K562 (cell line): ENCODE data around the gene NACC1. TPM values are rescaled to one million over a fixed set of nuclear protein-coding genes. Genes with fewer than 3 reads are reported as not detected.
A peak's percentile ranks its signal among the peaks of the same experiment; 100 is the strongest.

Experiments used
- CAMTA2 ChIP-seq: fragments of 250-450 bp; sonication (Bioruptor Pico); conservative IDR thresholded peaks from 2 replicates; pipeline ENCODE4 v1.5.1; 2022
- CBFA2T2 ChIP-seq: fragments of 450-650 bp; conservative IDR thresholded peaks from 2 replicates; pipeline ENCODE4 v1.6.1; 2017; ENCODE audit warnings: mild to moderate bottlenecking
- CBX1 ChIP-seq: sonication (generic); IDR thresholded peaks from 2 replicates; pipeline ENCODE4 v1.6.1; 2016; ENCODE audit warnings: antibody characterized with exemption, low read depth, mild to moderate bottlenecking
- ETV1 ChIP-seq: fragments of 450-650 bp; conservative IDR thresholded peaks from 2 replicates; pipeline ENCODE4 v1.6.1; 2016; ENCODE audit warnings: missing genetic modification characterization, control low read depth, low read depth, missing compliant biosample characterization
- GATA2 ChIP-seq: sonication (generic); formaldehyde crosslinking; IDR thresholded peaks from 2 replicates; pipeline ENCODE4 v1.4.0; 2020; ENCODE audit warnings: mild to moderate bottlenecking, missing genetic modification reagents
- IFI16 ChIP-seq: fragments of 250-450 bp; sonication (Bioruptor Pico); IDR thresholded peaks from 2 replicates; pipeline ENCODE4 v2.1.2; 2022; ENCODE audit warnings: mild to moderate bottlenecking, inconsistent platforms
- RBM39 ChIP-seq: fragments of 200-400 bp; formaldehyde crosslinking; optimal IDR thresholded peaks from 2 replicates; pipeline ENCODE3; 2018; ENCODE audit warnings: low read depth, low read length
- TCF7L2 ChIP-seq: fragments of 150-350 bp; IDR thresholded peaks from 2 replicates; pipeline ENCODE4 v1.6.1; 2016; ENCODE audit warnings: low read depth, mild to moderate bottlenecking, low read length, moderate library complexity
- THRAP3 ChIP-seq: fragments of 450-650 bp; IDR thresholded peaks from 2 replicates; pipeline ENCODE4 v1.6.1; 2016; ENCODE audit warnings: mild to moderate bottlenecking, inconsistent platforms, borderline replicate concordance
- ZBTB17 ChIP-seq: fragments of 450-650 bp; formaldehyde crosslinking; IDR thresholded peaks from 2 replicates; pipeline ENCODE4 v1.4.0; 2020; ENCODE audit warnings: mild to moderate bottlenecking
- ZNF253 ChIP-seq: fragments of 250-450 bp; sonication (Bioruptor Pico); conservative IDR thresholded peaks from 2 replicates; pipeline ENCODE4 v1.6.1; 2021; ENCODE audit warnings: mild to moderate bottlenecking
- polyA plus RNA-seq, 8 experiments: library from polyadenylated mRNA; depleted of rRNA in 4 of 8; stranded (reverse) in 5 of 8; unstranded in 3 of 8; fragments of >200 nt; fragmentation: Nextera tagmentation in 2 of 8; fragmentation: Illumina TruSeq in 1 of 8; extraction: Ambion mirVana in 2 of 8; extraction: Trizol in 1 of 8; gene quantifications; 2 replicates each; pipeline versions ENCODE4 v1.2.1 to v1.2.3, GENCODE V29; 2011 to 2014; ENCODE audit warnings: inconsistent platforms in 1 of 8, missing spikeins in 1 of 8
- total RNA-seq, 7 experiments: library from RNA; depleted of rRNA in 6 of 7; stranded (reverse); fragments of >200 nt in 6 of 7; fragmentation: Illumina TruSeq in 2 of 7; extraction: Trizol in 2 of 7; gene quantifications; 2 replicates each; pipeline versions ENCODE4 v1.2.1 to v1.2.3, GENCODE V29; 2011 to 2021; ENCODE audit warnings: low replicate concordance in 1 of 7
- TF ChIP-seq, protein P1 (sequence below): fragments of 250-450 bp; sonication (Bioruptor Pico); IDR thresholded peaks from 2 replicates; pipeline ENCODE4 v1.8.0; 2022; ENCODE audit warnings: inconsistent platforms, mild to moderate bottlenecking, moderate library complexity, borderline replicate concordance
- TF ChIP-seq, protein P2 (sequence below): fragments of 450-650 bp; formaldehyde crosslinking; IDR thresholded peaks from 2 replicates; pipeline ENCODE4 v1.4.0; 2020; ENCODE audit warnings: mild to moderate bottlenecking, moderate library complexity
- TF ChIP-seq, protein P3 (sequence below): fragments of 250-450 bp; sonication (Bioruptor Pico); IDR thresholded peaks from 2 replicates; pipeline ENCODE4 v1.5.0; 2020; ENCODE audit warnings: mild to moderate bottlenecking
- TF ChIP-seq, protein P4 (sequence below): IDR thresholded peaks from 2 replicates; pipeline ENCODE4 v1.6.1; 2011; ENCODE audit not compliant: insufficient read length; ENCODE audit errors: extremely low read depth
- TF ChIP-seq, protein P5 (sequence below): fragments of 450-650 bp; formaldehyde crosslinking; IDR thresholded peaks from 2 replicates; pipeline ENCODE4 v1.4.0; 2020; ENCODE audit warnings: mild to moderate bottlenecking, moderate library complexity
- TF ChIP-seq, protein P6 (sequence below), 3 experiments: fragments of 200-800 bp in 1 of 3; sonication (Bioruptor generic) in 1 of 3; sonication (generic) in 1 of 3; formaldehyde crosslinking in 1 of 3; IDR thresholded peaks; 2 replicates each; pipeline versions ENCODE4 v1.6.1 to v1.8.0; 2016 to 2022; ENCODE audit warnings: mild to moderate bottlenecking in 2 of 3, missing compliant biosample characterization in 2 of 3, missing genetic modification characterization in 2 of 3, missing genetic modification reagents in 1 of 3

The NACC1 gene
- total and polyA plus RNA-seq, 9 of the 15 experiments (the other 6 are each of a cell fraction or from before 2014, with no cell fraction given), result 0.04 to 96.6 (median 25.8) TPM

DNA sequence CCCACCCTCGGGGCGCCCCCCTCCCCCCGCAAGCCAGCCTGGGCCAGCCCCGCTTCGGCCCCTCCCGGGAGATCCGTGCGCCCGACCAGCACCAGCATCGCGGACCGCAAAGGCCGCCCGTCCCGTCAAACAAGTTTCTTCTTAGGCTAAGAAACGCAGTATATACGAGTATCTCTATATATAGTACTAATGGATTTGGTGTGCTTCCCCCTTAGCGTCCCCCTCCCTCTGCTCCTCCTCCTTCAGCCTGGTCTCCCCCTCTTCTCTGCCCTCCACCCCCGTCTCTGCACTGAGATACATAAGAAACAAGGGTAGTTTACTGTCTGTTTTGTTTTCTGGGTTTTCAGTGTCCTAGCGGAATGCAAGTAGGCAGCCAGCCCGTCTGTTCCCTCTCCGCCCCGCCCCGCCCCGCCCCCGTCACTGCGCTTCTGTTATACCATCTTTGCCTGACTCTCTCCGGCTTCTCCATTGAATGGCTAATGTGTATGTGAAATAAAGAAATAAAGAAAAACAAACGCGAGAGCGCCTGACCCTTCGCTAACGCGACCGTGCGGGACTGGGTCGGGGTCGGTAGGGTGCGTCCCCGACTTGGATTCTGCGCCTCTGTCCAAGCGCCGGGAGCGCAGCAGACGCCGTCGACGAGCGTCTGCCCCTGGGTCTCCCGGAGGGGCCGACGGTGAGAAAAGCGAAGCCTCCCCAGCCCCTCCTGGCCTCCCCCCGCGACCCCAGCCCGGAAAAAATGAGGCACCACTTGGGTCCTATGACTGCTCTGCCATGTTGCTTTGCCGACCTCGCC is 19.6 kb upstream of the NACC1 start (continued):
- TF ChIP-seq CBFA2T2 (no peak), IFI16 (no peak), CAMTA2 (no peak), TCF7L2 (no peak), ZNF253 (no peak), GATA2 (no peak), RBM39 (no peak), ZBTB17 (CRISPR knock-in tag) (no peak; the same call in 1 of the 2 replicates), ETV1 (tag) (no peak), THRAP3 (no peak), CBX1 (no peak; the same call in 1 of the 2 replicates)
- TF ChIP-seq, protein P1, sequence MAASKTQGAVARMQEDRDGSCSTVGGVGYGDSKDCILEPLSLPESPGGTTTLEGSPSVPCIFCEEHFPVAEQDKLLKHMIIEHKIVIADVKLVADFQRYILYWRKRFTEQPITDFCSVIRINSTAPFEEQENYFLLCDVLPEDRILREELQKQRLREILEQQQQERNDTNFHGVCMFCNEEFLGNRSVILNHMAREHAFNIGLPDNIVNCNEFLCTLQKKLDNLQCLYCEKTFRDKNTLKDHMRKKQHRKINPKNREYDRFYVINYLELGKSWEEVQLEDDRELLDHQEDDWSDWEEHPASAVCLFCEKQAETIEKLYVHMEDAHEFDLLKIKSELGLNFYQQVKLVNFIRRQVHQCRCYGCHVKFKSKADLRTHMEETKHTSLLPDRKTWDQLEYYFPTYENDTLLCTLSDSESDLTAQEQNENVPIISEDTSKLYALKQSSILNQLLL (CRISPR knock-in tag), result no peak
- TF ChIP-seq, protein P2, sequence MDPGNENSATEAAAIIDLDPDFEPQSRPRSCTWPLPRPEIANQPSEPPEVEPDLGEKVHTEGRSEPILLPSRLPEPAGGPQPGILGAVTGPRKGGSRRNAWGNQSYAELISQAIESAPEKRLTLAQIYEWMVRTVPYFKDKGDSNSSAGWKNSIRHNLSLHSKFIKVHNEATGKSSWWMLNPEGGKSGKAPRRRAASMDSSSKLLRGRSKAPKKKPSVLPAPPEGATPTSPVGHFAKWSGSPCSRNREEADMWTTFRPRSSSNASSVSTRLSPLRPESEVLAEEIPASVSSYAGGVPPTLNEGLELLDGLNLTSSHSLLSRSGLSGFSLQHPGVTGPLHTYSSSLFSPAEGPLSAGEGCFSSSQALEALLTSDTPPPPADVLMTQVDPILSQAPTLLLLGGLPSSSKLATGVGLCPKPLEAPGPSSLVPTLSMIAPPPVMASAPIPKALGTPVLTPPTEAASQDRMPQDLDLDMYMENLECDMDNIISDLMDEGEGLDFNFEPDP (CRISPR knock-in tag), result no peak
- TF ChIP-seq, protein P3, sequence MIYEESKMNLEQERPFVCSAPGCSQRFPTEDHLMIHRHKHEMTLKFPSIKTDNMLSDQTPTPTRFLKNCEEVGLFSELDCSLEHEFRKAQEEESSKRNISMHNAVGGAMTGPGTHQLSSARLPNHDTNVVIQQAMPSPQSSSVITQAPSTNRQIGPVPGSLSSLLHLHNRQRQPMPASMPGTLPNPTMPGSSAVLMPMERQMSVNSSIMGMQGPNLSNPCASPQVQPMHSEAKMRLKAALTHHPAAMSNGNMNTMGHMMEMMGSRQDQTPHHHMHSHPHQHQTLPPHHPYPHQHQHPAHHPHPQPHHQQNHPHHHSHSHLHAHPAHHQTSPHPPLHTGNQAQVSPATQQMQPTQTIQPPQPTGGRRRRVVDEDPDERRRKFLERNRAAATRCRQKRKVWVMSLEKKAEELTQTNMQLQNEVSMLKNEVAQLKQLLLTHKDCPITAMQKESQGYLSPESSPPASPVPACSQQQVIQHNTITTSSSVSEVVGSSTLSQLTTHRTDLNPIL (CRISPR knock-in tag), result no peak; the same call in 1 of the 2 replicates
- TF ChIP-seq, protein P4, sequence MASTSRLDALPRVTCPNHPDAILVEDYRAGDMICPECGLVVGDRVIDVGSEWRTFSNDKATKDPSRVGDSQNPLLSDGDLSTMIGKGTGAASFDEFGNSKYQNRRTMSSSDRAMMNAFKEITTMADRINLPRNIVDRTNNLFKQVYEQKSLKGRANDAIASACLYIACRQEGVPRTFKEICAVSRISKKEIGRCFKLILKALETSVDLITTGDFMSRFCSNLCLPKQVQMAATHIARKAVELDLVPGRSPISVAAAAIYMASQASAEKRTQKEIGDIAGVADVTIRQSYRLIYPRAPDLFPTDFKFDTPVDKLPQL, result no peak
- TF ChIP-seq, protein P5, sequence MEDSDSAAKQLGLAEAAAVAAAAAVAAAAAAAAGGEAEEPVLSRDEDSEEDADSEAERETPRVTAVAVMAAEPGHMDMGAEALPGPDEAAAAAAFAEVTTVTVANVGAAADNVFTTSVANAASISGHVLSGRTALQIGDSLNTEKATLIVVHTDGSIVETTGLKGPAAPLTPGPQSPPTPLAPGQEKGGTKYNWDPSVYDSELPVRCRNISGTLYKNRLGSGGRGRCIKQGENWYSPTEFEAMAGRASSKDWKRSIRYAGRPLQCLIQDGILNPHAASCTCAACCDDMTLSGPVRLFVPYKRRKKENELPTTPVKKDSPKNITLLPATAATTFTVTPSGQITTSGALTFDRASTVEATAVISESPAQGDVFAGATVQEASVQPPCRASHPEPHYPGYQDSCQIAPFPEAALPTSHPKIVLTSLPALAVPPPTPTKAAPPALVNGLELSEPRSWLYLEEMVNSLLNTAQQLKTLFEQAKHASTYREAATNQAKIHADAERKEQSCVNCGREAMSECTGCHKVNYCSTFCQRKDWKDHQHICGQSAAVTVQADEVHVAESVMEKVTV (CRISPR knock-in tag), result peak; percentile 11; the same call in 1 of the 2 replicates
- TF ChIP-seq, protein P6, sequence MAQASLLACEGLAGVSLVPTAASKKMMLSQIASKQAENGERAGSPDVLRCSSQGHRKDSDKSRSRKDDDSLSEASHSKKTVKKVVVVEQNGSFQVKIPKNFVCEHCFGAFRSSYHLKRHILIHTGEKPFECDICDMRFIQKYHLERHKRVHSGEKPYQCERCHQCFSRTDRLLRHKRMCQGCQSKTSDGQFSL (CRISPR knock-in tag; IDR thresholded peaks at IDR 0.05), result peak; percentile 7; the same call in 1 of the 2 replicates
- TF ChIP-seq, protein P6 (tag; IDR thresholded peaks at IDR 0.05), result no peak
